HG02759 (cell line): ENCODE results near the gene VWA5B1.

Experiments
- ATAC-seq: cut with Tn5 transposase; IDR thresholded peaks from one replicate; pipeline ENCODE4 v1.9.1; 2021; ENCODE audit warnings: mild to moderate bottlenecking, moderate library complexity; ENCODE audit not compliant: unreplicated experiment

The VWA5B1 gene

GRCh38 chr1:20347699-20348098 is 57.0 kb downstream of the VWA5B1 start:
- ATAC-seq, result no peak

GRCh38 chr1:20348326-20348915 is 57.7 kb downstream of the VWA5B1 start:
- no peak for ATAC-seq

GRCh38 chr1:20349561-20349960 is 58.9 kb downstream of the VWA5B1 start:
- ATAC-seq, result no peak

GRCh38 chr1:20349971-20350370 is 59.3 kb downstream of the VWA5B1 start:
- no peak for ATAC-seq

GRCh38 chr1:20350421-20350820 is 59.7 kb downstream of the VWA5B1 start:
- ATAC-seq, result no peak

- no peak for ATAC-seq
Measured at GRCh38 chr1:20351911-20352701, 61.4 kb downstream of the VWA5B1 start.

GRCh38 chr1:20353836-20354235 is 63.2 kb downstream of the VWA5B1 start:
- no peak for ATAC-seq

GRCh38 chr1:20354610-20355009 is 63.9 kb downstream of the VWA5B1 start:
- no peak for ATAC-seq

- no peak for ATAC-seq
Measured at GRCh38 chr1:20355101-20355827, 64.6 kb downstream of the VWA5B1 start.

- ATAC-seq, result no peak
Measured at GRCh38 chr1:20355828-20356735, 65.4 kb downstream of the VWA5B1 start.

GRCh38 chr1:20356850-20357459 is 66.3 kb downstream of the VWA5B1 start:
- ATAC-seq, result no peak

GRCh38 chr1:20357796-20358195 is 67.1 kb downstream of the VWA5B1 start:
- no peak for ATAC-seq

GRCh38 chr1:20358761-20359263 is 68.1 kb downstream of the VWA5B1 start:
- no peak for ATAC-seq

GRCh38 chr1:20359451-20360330 is 69.0 kb downstream of the VWA5B1 start:
- no peak for ATAC-seq

- no peak for ATAC-seq
Measured at GRCh38 chr1:20361401-20361800, 70.7 kb downstream of the VWA5B1 start.

- no peak for ATAC-seq
Measured at GRCh38 chr1:20361805-20362381, 71.2 kb downstream of the VWA5B1 start.

GRCh38 chr1:20362856-20363255 is 72.2 kb downstream of the VWA5B1 start:
- no peak for ATAC-seq

GRCh38 chr1:20365421-20366055 is 74.9 kb downstream of the VWA5B1 start:
- no peak for ATAC-seq
